AG04449 (cell line): ENCODE data around the gene DHCR24.
"Not testable (repeated sequence)": the region's sequence is repeated elsewhere in the genome, so short reads cannot be mapped to it uniquely, and the experiment has no call there.

ENCODE experiments used
- CTCF ChIA-PET: fragments of 350-600 bp; formaldehyde crosslinking; extraction: SDS; loops from one replicate; lab custom pipeline; 2021; ENCODE audit warnings: antibody characterized with exemption; lab: Yijun Ruan, JAX
- POLR2A ChIA-PET: fragments of 400-600, 350-600 bp; formaldehyde crosslinking; extraction: SDS; loops from one replicate; lab custom pipeline; 2020; ENCODE audit warnings: antibody characterized with exemption, inconsistent platforms; lab: Yijun Ruan, JAX
- DNase-seq: peaks from one replicate; pipeline ENCODE4 v3.0.0-alpha.2; 2010; ENCODE audit warnings: low read depth, low spot score
- H3K4me3 ChIP-seq: 2 replicates; pipeline ENCODE4 v1.5.1; 2011; ENCODE audit warnings: low read depth, mild to moderate bottlenecking, control low read depth, low read length
- TF ChIP-seq, protein P1 (sequence below): IDR thresholded peaks from one replicate; pipeline ENCODE4 v1.5.1; 2011; ENCODE audit warnings: mild to moderate bottlenecking, moderate library complexity, low read length, control low read depth, inconsistent platforms; ENCODE audit not compliant: insufficient read depth; ENCODE audit errors: missing control alignments

DHCR24 gene, protein sequence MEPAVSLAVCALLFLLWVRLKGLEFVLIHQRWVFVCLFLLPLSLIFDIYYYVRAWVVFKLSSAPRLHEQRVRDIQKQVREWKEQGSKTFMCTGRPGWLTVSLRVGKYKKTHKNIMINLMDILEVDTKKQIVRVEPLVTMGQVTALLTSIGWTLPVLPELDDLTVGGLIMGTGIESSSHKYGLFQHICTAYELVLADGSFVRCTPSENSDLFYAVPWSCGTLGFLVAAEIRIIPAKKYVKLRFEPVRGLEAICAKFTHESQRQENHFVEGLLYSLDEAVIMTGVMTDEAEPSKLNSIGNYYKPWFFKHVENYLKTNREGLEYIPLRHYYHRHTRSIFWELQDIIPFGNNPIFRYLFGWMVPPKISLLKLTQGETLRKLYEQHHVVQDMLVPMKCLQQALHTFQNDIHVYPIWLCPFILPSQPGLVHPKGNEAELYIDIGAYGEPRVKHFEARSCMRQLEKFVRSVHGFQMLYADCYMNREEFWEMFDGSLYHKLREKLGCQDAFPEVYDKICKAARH

DNA sequence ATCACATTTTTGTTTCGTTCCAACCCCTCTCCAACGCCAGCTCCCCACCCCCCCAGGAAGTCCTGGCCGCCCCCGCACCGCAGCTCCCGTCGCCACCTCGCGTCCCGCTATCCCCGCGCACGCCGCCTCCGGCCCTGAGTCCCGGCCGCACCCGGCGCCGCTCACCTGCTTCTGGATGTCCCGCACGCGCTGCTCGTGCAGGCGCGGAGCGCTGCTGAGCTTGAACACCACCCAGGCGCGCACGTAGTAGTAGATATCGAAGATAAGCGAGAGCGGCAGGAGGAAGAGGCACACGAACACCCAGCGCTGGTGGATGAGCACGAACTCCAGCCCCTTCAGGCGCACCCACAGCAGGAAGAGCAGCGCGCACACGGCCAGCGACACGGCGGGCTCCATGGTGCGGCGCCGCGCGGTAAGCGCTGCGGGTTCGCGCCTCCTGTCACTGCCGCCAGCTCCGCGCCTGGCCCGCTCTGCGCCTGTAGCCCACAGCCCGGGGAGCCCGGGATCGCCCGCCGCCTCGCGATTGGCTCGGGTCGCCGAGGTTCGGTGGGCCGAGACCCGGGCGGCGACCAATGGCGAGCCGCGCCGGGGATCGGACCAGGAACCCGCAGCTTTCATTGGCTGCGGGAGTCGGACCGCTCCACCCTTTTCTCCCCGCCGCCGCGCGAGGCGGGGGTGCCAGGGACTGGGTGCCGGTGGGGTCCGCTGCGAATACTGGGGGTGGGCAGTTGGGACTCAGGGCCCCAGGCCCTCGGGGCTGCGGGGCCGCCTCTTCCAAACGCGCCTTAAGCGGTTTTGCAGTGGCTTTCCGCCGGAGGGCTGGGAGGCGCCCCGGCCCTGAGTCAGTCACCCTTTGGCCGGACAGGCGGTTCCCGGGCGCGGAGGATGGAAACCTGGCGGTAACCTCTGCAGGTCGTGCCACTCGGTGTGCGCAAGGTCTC is at the start of gene DHCR24:
DHCR24 (minus strand) TSS at position 472 of the 941 bp plus-strand sequence; CDS start at position 396, 76 bp downstream.
- ChIA-PET POLR2A (interaction anchor here (1.0 to 1.7 kb wide), 4 partner anchors 11 to 48 kb away, joined by 3 to 7 read pairs (median 4); no protein-coding TSS in a partner anchor), CTCF (interaction anchor here (0.6 to 2.7 kb wide), 11 partner anchors 10 to 135 kb away, joined by 3 to 17 read pairs (median 4); no protein-coding TSS in a partner anchor)
- TF ChIP-seq, protein P1, sequence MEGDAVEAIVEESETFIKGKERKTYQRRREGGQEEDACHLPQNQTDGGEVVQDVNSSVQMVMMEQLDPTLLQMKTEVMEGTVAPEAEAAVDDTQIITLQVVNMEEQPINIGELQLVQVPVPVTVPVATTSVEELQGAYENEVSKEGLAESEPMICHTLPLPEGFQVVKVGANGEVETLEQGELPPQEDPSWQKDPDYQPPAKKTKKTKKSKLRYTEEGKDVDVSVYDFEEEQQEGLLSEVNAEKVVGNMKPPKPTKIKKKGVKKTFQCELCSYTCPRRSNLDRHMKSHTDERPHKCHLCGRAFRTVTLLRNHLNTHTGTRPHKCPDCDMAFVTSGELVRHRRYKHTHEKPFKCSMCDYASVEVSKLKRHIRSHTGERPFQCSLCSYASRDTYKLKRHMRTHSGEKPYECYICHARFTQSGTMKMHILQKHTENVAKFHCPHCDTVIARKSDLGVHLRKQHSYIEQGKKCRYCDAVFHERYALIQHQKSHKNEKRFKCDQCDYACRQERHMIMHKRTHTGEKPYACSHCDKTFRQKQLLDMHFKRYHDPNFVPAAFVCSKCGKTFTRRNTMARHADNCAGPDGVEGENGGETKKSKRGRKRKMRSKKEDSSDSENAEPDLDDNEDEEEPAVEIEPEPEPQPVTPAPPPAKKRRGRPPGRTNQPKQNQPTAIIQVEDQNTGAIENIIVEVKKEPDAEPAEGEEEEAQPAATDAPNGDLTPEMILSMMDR: no peak
- H3K4me3 ChIP-seq: peak within 1 kb of the TSS; percentile 90
- DNase-seq: no peak

DNA sequence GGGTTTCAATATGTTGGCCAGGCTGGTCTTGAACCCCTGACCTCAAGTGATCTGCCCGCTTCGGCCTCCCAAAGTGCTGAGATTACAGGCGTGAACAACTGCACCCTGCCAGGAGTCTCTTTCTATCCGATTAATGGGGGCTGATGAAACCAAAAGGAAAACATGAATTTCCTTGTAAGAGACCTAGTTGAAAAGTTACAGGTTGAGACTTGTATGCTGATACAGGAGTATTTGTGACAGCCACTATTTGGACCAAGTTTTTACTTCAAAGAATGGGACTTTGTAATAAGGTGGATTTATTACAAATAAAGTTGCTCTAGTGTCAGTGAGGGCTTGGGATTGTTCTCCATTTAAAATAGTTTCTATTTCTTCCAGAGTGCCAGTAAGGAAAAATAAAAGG is 49.8 kb upstream of the DHCR24 start:
- no peak for DNase-seq
- TF ChIP-seq, protein P1: no peak
- CTCF ChIA-PET: interaction anchor here (2.0 kb wide), 1 partner anchor 14 kb away, joined by 9 read pairs; no protein-coding TSS in a partner anchor
- no peak overlapping the region for H3K4me3 ChIP-seq
- POLR2A ChIA-PET: no interaction called here

DNA sequence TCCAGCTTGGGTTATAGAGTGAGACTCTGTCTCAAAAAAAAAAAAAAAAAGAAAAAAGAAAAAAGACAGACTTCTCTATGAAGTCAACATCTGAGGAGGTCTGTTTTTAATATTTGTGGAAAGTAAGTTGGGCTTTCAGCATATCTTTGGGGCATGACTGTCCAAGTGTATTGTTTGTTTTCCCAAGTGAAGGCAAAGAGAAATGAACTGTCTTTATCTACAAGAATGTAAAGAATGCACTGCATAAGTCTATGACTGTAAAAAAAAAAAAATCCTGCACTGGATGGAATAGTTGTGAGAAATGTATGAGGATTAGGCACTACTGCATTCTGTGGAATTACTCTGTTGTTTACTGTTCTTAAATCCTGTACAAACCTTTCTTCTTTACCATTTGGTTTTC is 47.9 kb upstream of the DHCR24 start:
- DNase-seq: peak; percentile 94
- TF ChIP-seq, protein P1: no peak
- POLR2A ChIA-PET: interaction anchor here (0.6 to 1.3 kb wide), 3 partner anchors 30 to 528 kb away, joined by 3 read pairs; partner anchors contain the start of genes DHCR24 and SSBP3
- no peak overlapping the region for H3K4me3 ChIP-seq
- CTCF ChIA-PET: interaction anchor here (1.2 to 3.0 kb wide), 4 partner anchors 11 to 87 kb away, joined by 5 to 40 read pairs (median 8); no protein-coding TSS in a partner anchor

DNA sequence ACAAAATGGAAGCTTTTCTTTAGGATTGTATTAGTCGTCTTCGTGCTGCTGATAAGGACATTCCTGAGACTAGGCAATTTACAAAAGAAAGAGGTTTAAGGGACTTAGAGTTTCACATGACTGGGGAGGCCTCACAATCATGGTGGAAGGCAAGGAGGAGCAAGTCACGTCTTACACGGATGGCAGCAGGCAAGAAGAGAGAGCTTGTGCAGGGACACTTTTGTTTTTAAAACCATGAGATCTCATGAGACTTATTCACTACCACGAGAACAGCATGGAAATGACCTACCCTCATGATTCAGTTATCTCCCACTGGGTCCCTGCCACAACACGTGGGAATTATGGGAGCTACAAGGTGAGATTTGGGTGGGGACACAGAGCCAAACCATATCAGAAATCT is 47.1 kb upstream of the DHCR24 start:
- DNase-seq, H3K4me3 ChIP-seq: not testable (repeated sequence)
- CTCF ChIA-PET: interaction anchor here (0.8 to 3.0 kb wide), 4 partner anchors 8 to 88 kb away, joined by 3 to 40 read pairs (median 8); no protein-coding TSS in a partner anchor
- POLR2A ChIA-PET: interaction anchor here (1.1 to 1.3 kb wide), 2 partner anchors 29 to 47 kb away, joined by 3 read pairs; partner anchors contain the start of gene DHCR24

DNA sequence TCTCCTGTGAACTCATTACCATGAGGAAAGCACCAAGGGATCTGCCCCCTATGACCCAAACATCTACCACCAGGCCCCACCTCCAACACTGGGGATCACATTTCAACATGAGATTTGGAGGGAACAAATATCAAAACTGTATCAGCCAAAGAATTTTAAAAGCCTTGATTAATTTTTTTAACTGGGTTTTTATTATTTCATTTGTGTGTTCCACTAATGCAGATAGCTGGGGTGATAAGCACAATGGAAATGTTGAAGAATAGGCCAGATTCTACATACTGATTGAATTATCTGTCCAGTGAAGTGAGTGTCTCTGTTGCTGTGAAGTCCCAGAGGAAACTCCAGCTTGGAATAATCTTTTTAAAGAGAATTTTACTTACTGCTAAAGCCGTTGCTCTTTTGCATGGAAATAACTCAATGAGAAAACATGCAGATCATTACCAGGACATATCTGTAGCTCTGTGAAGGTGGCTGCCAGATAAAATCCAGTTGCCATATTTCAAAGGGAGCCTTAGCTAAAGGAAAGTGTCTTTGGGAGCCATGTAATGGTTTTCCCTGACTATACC is 44.4 kb upstream of the DHCR24 start:
- TF ChIP-seq, protein P1: no peak
- H3K4me3 ChIP-seq: no peak overlapping the region
- POLR2A ChIA-PET: interaction anchor here (1.1 kb wide), 1 partner anchor 27 kb away, joined by 4 read pairs; no protein-coding TSS in a partner anchor
- CTCF ChIA-PET: interaction anchor here (0.9 to 4.5 kb wide), 4 partner anchors 9 to 91 kb away, joined by 3 to 30 read pairs (median 10); no protein-coding TSS in a partner anchor
- DNase-seq: no peak
